IPS-15b (cell line): ENCODE results near the gene DNM2.

ENCODE experiments used
- H3K27me3 ChIP-seq: one replicate; pipeline ENCODE4 v1.6.1; 2013; ENCODE audit warnings: low read length; ENCODE audit not compliant: control insufficient read depth, insufficient read depth
- H3K36me3 ChIP-seq: one replicate; pipeline ENCODE4 v1.6.1; 2013; ENCODE audit warnings: low read length; ENCODE audit not compliant: control insufficient read depth, insufficient read depth
- H3K4me1 ChIP-seq: one replicate; pipeline ENCODE4 v1.6.1; 2013; ENCODE audit warnings: mild to moderate bottlenecking, low read length; ENCODE audit not compliant: control insufficient read depth, insufficient read depth
- H3K4me3 ChIP-seq: one replicate; pipeline ENCODE4 v1.5.1; 2013; ENCODE audit warnings: low read depth, low read length
- H3K9ac ChIP-seq: one replicate; pipeline ENCODE4 v1.6.1; 2013; ENCODE audit warnings: low read depth, mild to moderate bottlenecking, low read length
- H3K9me3 ChIP-seq: one replicate; pipeline ENCODE4 v1.6.1; 2013; ENCODE audit warnings: mild to moderate bottlenecking, low read length; ENCODE audit not compliant: control insufficient read depth, insufficient read depth

DNM2 gene

DNA sequence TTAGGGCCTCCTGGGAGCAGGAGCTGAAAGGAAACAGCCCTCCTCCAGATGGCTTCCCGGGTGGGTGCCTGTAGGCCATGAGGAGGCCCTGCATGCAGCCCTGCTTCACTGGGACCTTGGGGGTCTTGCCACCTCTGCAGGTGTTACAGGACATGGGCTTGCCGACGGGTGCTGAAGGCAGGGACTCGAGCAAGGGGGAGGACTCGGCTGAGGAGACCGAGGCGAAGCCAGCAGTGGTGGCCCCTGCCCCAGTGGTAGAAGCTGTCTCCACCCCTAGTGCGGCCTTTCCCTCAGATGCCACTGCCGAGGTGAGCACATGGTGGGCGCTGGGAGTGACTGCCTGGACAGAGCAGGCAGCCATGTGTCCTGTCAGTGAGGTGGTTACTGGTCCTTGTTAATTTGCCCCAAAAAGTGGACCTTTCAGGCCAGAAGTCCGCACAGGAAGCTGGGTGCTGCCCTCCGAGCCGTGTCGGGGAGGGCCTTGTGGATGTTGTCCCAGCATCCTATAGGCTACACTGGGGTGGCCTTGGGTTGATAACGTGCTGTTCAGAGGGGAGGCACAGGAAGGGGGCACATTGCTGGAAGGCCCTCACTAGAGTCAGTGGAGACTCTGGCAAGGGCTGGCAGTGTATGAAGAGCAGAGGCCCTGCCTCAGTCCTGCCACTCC, 35.3 kb upstream of the DNM2 start:
- H3K4me1 ChIP-seq, result no peaks in the 10 kb centered on the region
- no peaks in the 10 kb centered on the region for H3K27me3 ChIP-seq
- no peak overlapping the region for H3K9ac ChIP-seq
- peaks cover 97% of the 10 kb centered on the region for H3K36me3 ChIP-seq
- no peaks in the 10 kb centered on the region for H3K9me3 ChIP-seq
- H3K4me3 ChIP-seq, result no peak overlapping the region

DNA sequence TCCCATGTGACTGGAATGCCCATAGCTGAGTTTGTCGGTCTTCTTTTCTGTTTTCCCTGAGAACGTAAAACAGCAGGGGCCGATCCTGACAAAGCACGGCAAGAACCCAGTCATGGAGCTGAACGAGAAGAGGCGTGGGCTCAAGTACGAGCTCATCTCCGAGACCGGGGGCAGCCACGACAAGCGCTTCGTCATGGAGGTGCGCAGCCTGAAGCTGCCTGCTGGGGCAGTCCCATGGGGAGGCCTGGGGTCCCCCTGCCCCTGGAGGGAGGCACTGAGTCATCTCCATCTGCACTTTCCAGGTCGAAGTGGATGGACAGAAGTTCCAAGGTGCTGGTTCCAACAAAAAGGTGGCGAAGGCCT, 34.8 kb upstream of the DNM2 start:
- H3K36me3 ChIP-seq, result peaks cover 97% of the 10 kb centered on the region
- no peak overlapping the region for H3K4me3 ChIP-seq
- H3K9ac ChIP-seq, result no peak overlapping the region
- no peaks in the 10 kb centered on the region for H3K9me3 ChIP-seq
- H3K27me3 ChIP-seq, result no peaks in the 10 kb centered on the region
- no peaks in the 10 kb centered on the region for H3K4me1 ChIP-seq

DNA sequence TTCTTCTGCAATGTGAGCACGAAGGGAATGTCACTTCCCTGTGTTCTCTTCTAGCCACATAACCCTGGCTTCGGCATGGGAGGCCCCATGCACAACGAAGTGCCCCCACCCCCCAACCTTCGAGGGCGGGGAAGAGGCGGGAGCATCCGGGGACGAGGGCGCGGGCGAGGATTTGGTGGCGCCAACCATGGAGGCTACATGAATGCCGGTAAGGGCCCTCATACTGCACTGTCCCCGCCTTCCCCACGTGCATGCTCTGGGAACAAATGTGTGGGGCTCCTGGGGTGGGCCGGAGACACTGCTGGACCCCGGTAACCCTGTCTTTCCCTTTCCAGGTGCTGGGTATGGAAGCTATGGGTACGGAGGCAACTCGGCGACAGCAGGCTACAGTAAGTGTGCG, 34.3 kb upstream of the DNM2 start:
- Histone ChIP-seq H3K36me3 (peaks cover 97% of the 10 kb centered on the region), H3K4me1 (no peaks in the 10 kb centered on the region), H3K27me3 (no peaks in the 10 kb centered on the region), H3K4me3 (no peak overlapping the region), H3K9me3 (no peaks in the 10 kb centered on the region), H3K9ac (no peak overlapping the region)

DNA sequence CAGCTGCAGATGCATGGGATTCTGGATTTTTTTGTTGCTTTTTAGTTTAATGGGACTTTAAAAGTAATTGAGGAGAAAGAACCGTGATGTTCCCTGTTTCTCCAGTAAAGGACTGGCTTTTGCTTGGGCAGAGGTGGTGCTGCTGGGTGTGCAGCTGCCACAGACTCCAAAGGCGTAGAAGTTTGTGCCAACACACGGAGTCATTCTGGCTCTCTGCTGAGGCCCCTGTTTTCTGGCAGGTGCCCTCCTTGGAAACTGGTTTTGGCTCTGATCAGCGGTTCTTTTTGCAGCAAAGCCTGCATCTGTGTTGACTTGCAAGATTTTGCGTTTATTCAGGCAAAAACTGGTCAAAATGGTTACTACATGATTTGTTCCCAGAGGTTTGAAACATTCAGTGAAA, 32.7 kb upstream of the DNM2 start:
- no peak overlapping the region for H3K4me3 ChIP-seq
- no peaks in the 10 kb centered on the region for H3K9me3 ChIP-seq
- peaks cover 96% of the 10 kb centered on the region for H3K36me3 ChIP-seq
- no peaks in the 10 kb centered on the region for H3K4me1 ChIP-seq
- H3K9ac ChIP-seq, result no peak overlapping the region
- no peaks in the 10 kb centered on the region for H3K27me3 ChIP-seq

DNA sequence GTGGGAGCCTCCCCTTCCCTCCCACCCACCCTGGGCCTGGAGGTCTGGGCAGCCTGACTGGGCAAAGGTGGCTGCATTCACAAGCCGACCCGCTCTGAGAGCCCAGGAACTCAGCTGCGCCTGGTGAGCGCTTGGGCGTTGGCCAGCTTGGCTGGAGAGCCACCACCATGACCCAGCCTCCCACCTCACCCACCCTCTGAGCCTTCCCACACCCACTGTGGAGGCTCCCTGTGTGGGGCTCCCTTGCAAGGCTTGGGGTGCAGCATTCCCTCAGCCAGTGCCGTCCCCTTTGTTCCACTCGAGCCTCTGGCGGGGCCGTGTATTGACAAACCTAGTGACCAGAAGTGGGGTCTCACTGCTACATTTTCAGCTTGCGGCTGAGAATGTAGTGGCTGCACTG, 31.7 kb upstream of the DNM2 start:
- H3K9ac ChIP-seq, result no peak overlapping the region
- no peaks in the 10 kb centered on the region for H3K27me3 ChIP-seq
- H3K4me1 ChIP-seq, result no peaks in the 10 kb centered on the region
- peaks cover 96% of the 10 kb centered on the region for H3K36me3 ChIP-seq
- no peak overlapping the region for H3K4me3 ChIP-seq
- no peaks in the 10 kb centered on the region for H3K9me3 ChIP-seq

DNA sequence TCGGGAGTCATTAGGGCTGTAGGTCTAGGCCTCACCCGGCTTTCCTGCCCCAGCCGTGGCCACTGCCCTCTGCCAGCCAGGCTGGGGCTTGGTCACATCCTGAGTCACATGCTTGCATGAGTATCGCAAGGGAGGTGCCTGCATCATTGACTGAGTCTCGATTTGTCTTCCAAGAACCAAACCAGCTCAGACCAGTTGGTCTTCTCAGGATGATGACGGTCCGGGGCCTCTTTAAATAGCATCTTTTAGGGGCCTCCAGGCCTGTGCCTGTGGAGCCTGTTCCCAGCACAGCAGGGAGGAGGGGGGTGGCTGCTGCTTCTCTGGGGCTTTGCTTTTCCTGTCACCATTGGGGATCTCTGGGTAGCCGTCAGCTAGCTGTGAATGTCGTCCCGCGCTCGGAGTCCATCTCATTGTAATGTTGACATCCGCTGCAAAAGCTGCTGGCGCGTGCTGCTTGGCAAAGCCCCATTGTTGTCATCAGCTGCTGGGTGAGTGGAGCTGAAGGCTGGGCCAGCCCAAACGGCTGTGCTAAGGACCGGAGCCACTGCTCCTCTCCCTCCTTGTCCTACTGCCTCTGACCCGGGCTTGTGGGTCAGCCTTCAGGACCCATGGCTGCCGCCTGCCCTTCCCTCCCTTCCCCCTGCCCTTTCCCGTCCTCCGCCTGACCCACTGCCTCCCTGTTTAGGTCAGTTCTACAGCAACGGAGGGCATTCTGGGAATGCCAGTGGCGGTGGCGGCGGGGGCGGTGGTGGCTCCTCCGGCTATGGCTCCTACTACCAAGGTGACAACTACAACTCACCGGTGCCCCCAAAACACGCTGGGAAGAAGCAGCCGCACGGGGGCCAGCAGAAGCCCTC, 31.0 kb upstream of the DNM2 start:
- H3K9me3 ChIP-seq, result no peaks in the 10 kb centered on the region
- peaks cover 95% of the 10 kb centered on the region for H3K36me3 ChIP-seq
- no peaks in the 10 kb centered on the region for H3K4me1 ChIP-seq
- no peak overlapping the region for H3K4me3 ChIP-seq
- no peak overlapping the region for H3K9ac ChIP-seq
- no peaks in the 10 kb centered on the region for H3K27me3 ChIP-seq

DNA sequence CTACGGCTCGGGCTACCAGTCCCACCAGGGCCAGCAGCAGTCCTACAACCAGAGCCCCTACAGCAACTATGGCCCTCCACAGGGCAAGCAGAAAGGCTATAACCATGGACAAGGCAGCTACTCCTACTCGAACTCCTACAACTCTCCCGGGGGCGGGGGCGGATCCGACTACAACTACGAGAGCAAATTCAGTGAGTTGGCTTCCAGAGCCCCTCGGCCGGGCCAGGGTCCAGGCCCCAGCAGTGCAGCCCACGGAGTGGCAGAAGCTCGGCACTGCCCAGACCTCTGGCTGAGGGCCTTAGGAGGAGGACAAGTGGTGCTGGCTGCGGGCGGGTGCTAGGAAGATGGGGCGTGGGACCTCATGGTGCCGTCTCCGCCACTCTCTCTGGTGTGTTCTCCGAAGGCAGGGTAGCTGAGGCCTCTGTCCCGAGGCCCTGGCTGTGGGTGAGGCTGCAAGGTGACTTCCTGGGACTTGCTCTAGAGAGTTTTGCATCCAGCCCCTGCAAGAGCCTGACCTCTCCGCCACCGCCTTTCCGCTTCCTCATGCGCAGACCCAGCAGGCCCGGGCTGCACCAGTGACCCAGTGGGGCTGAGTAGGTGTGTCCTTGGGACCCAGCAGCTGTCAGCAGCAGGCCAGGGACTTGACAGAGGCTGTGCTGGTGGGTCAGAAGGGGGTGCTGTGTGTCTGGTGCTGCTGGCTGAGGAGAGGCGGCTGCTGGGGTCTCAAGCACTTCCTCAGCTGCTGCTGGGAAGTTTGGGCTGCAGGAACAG, 30.2 kb upstream of the DNM2 start:
- H3K9me3 ChIP-seq, result no peaks in the 10 kb centered on the region
- H3K9ac ChIP-seq, result no peak overlapping the region
- peaks cover 3% of the 10 kb centered on the region for H3K4me1 ChIP-seq
- H3K4me3 ChIP-seq, result no peak overlapping the region
- H3K36me3 ChIP-seq, result peaks cover 93% of the 10 kb centered on the region
- H3K27me3 ChIP-seq, result no peaks in the 10 kb centered on the region

DNA sequence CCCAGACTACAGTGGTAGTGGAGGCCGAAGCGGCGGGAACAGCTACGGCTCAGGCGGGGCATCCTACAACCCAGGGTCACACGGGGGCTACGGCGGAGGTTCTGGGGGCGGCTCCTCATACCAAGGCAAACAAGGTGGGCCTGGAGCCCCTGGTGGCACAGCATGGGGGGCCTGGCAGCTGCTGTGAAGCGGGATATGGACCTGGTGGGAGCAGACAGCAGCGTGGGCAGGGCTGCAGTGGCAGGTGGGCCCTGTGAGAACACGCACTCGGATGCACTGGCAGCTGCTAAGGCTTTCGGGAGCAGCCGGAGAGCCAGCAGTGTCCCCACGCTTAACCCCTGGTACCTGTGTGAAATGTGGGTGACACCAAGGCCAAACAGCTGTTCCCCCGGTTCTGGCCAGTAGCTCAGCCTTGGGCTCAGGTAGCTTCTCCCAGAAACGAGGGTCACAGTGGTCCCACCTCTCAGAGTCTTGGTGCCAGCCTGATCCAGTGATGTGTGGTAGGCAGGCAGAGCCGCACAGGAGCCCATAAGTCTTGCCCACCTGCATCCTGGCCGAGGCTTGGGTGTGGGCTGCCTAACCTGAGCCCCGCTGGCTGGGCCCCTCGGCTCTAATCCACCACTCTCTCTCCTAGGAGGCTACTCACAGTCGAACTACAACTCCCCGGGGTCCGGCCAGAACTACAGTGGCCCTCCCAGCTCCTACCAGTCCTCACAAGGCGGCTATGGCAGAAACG, 29.2 kb upstream of the DNM2 start:
- no peaks in the 10 kb centered on the region for H3K9me3 ChIP-seq
- H3K4me1 ChIP-seq, result peaks cover 4% of the 10 kb centered on the region
- H3K36me3 ChIP-seq, result peaks cover 83% of the 10 kb centered on the region
- no peak overlapping the region for H3K4me3 ChIP-seq
- H3K27me3 ChIP-seq, result no peaks in the 10 kb centered on the region
- no peak overlapping the region for H3K9ac ChIP-seq

DNA sequence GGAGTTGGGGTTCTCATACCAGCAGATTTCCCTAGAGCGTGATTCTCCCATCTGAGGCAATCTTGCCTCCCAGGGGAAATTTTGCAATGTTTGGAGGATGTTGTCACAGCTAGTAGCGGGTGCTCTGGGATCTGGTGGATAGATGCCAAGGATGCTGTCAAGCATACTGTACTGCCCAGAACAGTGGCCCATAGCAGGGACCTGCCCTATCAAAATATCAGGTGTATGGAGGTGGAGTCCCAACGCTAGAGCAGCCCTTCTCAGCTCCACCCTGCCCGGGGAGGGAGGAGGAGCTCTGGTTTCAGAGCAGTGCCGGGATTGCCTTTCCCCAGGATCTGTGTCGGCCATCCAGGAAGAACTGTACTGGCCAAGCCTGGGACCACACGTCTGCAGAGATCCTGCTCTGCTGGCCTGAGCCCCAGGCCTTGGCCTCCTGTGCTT, 27.5 kb upstream of the DNM2 start:
- peaks cover 68% of the 10 kb centered on the region for H3K36me3 ChIP-seq
- peaks cover 6% of the 10 kb centered on the region for H3K4me1 ChIP-seq
- H3K9ac ChIP-seq, result no peak overlapping the region
- no peaks in the 10 kb centered on the region for H3K9me3 ChIP-seq
- no peak overlapping the region for H3K4me3 ChIP-seq
- H3K27me3 ChIP-seq, result no peaks in the 10 kb centered on the region

DNA sequence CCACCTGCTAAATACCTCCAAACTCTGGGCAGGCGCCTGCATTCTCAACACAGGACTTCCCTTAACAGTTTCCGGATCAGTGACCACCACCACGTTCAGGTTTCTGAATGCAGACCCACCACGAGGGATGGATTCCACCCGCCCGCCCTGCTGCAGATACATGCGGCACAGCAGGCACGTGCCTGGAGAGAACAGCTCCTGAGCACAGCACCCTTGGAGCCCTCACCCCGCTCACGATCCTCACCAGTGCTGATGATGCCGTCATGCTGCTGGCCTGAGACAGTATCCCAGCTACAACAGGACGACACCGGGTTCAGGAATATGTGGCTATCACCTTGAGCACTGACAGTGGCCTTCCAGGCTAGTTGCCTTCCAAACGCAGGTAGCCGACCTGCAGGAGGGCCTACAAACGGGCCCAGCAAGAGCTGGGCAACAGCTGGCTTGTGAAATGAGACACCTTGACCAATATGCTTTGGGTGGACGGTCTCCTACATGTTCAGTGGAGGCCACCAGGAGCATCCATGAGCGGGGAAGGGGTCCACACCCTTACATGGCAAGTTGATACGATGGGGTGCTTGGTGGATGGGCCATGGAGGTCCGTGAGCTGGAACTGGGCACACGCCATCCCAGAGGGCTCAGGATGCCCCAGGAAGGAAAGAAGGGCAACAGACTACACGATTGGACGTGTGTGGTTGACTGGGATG, 26.5 kb upstream of the DNM2 start:
- H3K4me3 ChIP-seq, result no peak overlapping the region
- no peaks in the 10 kb centered on the region for H3K9me3 ChIP-seq
- H3K4me1 ChIP-seq, result peaks cover 6% of the 10 kb centered on the region
- H3K36me3 ChIP-seq, result peaks cover 60% of the 10 kb centered on the region
- H3K9ac ChIP-seq, result no peak overlapping the region
- H3K27me3 ChIP-seq, result no peaks in the 10 kb centered on the region

DNA sequence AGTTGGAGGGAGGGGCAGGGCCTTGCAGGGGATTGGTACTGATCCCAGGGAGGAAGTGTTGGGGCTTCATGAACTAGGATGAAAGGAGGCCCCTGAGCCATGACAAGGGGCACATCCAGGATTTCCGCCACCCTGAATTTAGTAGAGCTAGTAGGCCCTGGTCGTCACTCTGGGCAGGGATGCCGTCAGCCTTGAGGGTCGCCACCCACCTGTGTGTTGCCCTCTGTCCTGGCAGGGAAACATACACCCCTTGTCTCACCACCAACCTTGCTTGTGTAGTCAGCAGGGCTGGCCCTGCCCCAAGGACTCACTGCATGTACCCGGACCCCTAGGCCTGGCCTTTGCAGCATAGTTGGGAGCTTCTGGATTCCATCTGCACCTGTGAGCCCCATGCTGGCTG, 26.0 kb upstream of the DNM2 start:
- no peak overlapping the region for H3K9ac ChIP-seq
- H3K27me3 ChIP-seq, result no peaks in the 10 kb centered on the region
- peaks cover 6% of the 10 kb centered on the region for H3K4me1 ChIP-seq
- H3K4me3 ChIP-seq, result no peak overlapping the region
- peaks cover 54% of the 10 kb centered on the region for H3K36me3 ChIP-seq
- H3K9me3 ChIP-seq, result no peaks in the 10 kb centered on the region
